Calu3 (cell line): ENCODE data around the gene IGFBP5. TPM values are rescaled to one million over a fixed set of nuclear protein-coding genes. Genes with fewer than 3 reads are reported as not detected.

Experiments
- BruUV-seq: library from RNA; stranded (reverse); fragments of 400-500 nt; replicated peaks from 2 replicates; lab custom pipeline; 2021; lab: Mats Ljungman, UMichigan
- CTCF ChIA-PET: fragments of 300-600 bp; sonication (Branson Sonifier 250); formaldehyde crosslinking; loops from one replicate; lab custom pipeline; 2022; ENCODE audit warnings: antibody characterized with exemption; lab: Charles Lee
- DNase-seq: peaks from one replicate; pipeline ENCODE4 v3.0.0; 2022
- H3K27ac Mint-ChIP-seq: one replicate; pipeline ENCODE4 v1.8.0; 2022; ENCODE audit warnings: mixed read lengths; ENCODE audit not compliant: unreplicated experiment
- H3K27me3 Mint-ChIP-seq: one replicate; pipeline ENCODE4 v1.8.0; 2022; ENCODE audit warnings: mixed read lengths; ENCODE audit not compliant: unreplicated experiment
- H3K36me3 Mint-ChIP-seq: one replicate; pipeline ENCODE4 v1.8.0; 2022; ENCODE audit warnings: mild to moderate bottlenecking, moderate library complexity, mixed read lengths; ENCODE audit not compliant: insufficient read depth, unreplicated experiment
- H3K4me1 Mint-ChIP-seq: one replicate; pipeline ENCODE4 v1.8.0; 2022; ENCODE audit warnings: mild to moderate bottlenecking, low read depth, mixed read lengths; ENCODE audit not compliant: unreplicated experiment
- H3K4me3 Mint-ChIP-seq: one replicate; pipeline ENCODE4 v1.8.0; 2022; ENCODE audit warnings: mild to moderate bottlenecking, low read depth, moderate library complexity, mixed read lengths; ENCODE audit not compliant: unreplicated experiment
- H3K9me3 Mint-ChIP-seq: one replicate; pipeline ENCODE4 v1.8.0; 2022; ENCODE audit warnings: low read depth, mixed read lengths; ENCODE audit not compliant: unreplicated experiment
- intact Hi-C: fragments of 100-400 bp; cut with micrococcal nuclease; formaldehyde crosslinking; loops from one replicate; pipeline ENCODE4 v1.10.0; 2022; ENCODE audit not compliant: unreplicated experiment
- total RNA-seq: library from RNA; stranded (reverse); gene quantifications from 2 replicates; pipeline ENCODE4 v1.2.3, GENCODE V29; 2022
- TF ChIP-seq, protein P1 (sequence below): fragments of 200-600 bp; IDR thresholded peaks from one replicate; pipeline ENCODE4 v1.8.0; 2022; ENCODE audit warnings: antibody characterized with exemption; ENCODE audit not compliant: unreplicated experiment

IGFBP5 gene
- total RNA-seq, 1 experiment from 2014 or later: 14.8 TPM

DNA sequence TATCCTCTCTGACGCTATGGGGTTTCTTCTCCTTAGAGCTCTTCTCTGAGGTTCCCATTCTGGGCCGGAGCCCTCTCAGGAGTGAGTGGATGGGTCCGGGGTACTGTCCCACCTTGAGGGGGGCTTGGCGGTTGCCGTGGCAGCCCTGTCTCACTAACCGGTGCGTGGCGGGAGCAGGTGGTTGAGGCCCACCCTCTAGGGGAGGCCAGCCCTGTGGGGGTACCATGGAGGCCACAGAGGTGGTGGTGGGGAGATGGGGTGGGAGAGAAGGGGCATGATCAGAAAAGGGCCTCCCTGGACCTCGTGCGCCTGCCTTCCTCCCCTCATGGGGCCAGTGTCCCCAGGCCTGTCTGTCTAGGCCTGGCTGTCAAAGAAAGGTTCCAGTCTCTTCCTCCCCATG lies 22.3 kb downstream of the IGFBP5 start:
- H3K27me3 Mint-ChIP-seq: peaks cover 66% of the 10 kb centered on the region
- CTCF ChIA-PET: interaction anchor here (0.7 kb wide), 1 partner anchor 808 kb away, joined by 3 read pairs; no protein-coding TSS in a partner anchor
- intact Hi-C loops: no loop called here
- no peak overlapping the region for H3K4me3 Mint-ChIP-seq
- peaks cover 8% of the 10 kb centered on the region for H3K4me1 Mint-ChIP-seq
- no TSS peak for BruUV-seq
- no peak overlapping the region for H3K27ac Mint-ChIP-seq
- H3K9me3 Mint-ChIP-seq: no peaks in the 10 kb centered on the region
- TF ChIP-seq, protein P1, sequence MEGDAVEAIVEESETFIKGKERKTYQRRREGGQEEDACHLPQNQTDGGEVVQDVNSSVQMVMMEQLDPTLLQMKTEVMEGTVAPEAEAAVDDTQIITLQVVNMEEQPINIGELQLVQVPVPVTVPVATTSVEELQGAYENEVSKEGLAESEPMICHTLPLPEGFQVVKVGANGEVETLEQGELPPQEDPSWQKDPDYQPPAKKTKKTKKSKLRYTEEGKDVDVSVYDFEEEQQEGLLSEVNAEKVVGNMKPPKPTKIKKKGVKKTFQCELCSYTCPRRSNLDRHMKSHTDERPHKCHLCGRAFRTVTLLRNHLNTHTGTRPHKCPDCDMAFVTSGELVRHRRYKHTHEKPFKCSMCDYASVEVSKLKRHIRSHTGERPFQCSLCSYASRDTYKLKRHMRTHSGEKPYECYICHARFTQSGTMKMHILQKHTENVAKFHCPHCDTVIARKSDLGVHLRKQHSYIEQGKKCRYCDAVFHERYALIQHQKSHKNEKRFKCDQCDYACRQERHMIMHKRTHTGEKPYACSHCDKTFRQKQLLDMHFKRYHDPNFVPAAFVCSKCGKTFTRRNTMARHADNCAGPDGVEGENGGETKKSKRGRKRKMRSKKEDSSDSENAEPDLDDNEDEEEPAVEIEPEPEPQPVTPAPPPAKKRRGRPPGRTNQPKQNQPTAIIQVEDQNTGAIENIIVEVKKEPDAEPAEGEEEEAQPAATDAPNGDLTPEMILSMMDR: no peak
- H3K36me3 Mint-ChIP-seq: no peaks in the 10 kb centered on the region
- no peak for DNase-seq

DNA sequence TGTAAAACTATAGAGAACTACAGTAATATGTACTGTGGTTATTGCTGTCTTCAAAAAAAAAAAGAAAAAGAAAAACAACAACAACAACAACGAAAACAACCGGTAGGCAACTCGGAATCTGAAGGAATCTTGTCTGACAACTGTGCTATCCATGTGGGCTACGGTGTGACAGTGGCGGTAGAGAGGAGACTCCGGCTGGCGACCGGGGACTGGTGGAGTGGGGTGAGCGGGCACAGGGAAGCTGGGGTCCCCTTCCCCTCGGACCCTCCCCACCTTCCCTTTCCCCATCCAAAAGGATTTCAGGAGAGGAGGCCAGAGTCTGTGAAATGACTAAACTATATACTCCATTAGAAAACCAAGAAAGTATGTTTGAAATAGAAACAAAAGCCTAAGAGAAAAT lies 22.9 kb downstream of the IGFBP5 start:
- TF ChIP-seq, protein P1: no peak
- DNase-seq: no peak
- no peak overlapping the region for H3K4me3 Mint-ChIP-seq
- H3K27me3 Mint-ChIP-seq: peaks cover 66% of the 10 kb centered on the region
- H3K9me3 Mint-ChIP-seq: no peaks in the 10 kb centered on the region
- CTCF ChIA-PET: interaction anchor here (0.7 kb wide), 1 partner anchor 809 kb away, joined by 3 read pairs; no protein-coding TSS in a partner anchor
- intact Hi-C loops: no loop called here
- peaks cover 2% of the 10 kb centered on the region for H3K4me1 Mint-ChIP-seq
- H3K36me3 Mint-ChIP-seq: no peaks in the 10 kb centered on the region
- no peak overlapping the region for H3K27ac Mint-ChIP-seq
- no TSS peak for BruUV-seq

DNA sequence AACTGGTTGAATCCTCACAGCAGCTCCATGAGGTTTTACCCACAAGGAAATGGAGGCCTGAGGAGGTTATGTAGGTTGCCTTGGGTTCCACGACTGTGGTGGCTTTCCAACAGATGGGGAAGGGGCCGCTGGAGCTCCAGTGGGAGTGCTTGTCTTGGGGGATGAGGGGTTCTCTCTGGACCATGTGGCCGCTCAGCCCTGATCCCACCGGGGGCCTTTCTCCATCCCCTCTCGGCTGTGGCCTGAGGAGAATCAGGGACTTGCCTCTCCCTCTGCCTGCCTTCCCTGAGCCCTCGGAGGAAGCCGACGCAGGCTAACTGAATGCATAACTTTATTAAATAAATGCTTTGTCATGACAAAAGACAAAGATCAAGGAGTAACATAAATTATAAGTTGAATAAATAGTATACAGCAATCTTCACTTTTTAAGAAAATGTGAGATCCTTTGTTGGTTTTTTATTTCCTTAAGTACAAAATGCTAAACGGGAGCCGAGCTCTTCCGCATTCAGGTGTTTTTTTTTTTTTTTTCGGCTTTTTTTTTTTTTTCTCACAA lies 23.5 kb downstream of the IGFBP5 start:
- intact Hi-C loops: no loop called here
- CTCF ChIA-PET: no interaction called here
- TF ChIP-seq, protein P1: no peak
- H3K4me3 Mint-ChIP-seq: no peak overlapping the region
- H3K36me3 Mint-ChIP-seq: no peaks in the 10 kb centered on the region
- DNase-seq: no peak
- peaks cover under 1% of the 10 kb centered on the region for H3K4me1 Mint-ChIP-seq
- H3K27me3 Mint-ChIP-seq: peaks cover 66% of the 10 kb centered on the region
- no peak overlapping the region for H3K27ac Mint-ChIP-seq
- no TSS peak for BruUV-seq
- no peaks in the 10 kb centered on the region for H3K9me3 Mint-ChIP-seq

DNA sequence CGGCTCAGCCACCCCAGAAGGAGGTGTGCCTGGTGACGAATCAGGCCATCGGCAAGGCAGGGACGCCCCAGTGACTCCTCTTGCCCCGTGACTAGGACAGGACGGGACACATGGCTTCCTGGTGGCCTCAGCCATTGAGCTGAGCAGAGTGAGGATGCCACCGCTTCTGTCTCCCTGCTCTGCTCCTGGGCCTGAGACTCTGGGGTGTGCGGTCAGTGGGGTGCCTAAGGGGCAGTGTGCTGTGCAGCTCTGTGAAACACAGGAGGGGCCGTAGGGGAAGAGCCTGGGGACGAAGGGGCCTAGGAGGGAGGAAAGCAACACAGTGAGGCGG lies 24.3 kb downstream of the IGFBP5 start:
- TF ChIP-seq, protein P1: no peak
- intact Hi-C loops: no loop called here
- Mint-ChIP-seq H3K27me3 (peaks cover 58% of the 10 kb centered on the region), H3K27ac (no peak overlapping the region), H3K9me3 (no peaks in the 10 kb centered on the region), H3K36me3 (no peaks in the 10 kb centered on the region), H3K4me1 (peaks cover 8% of the 10 kb centered on the region), H3K4me3 (no peak overlapping the region)
- DNase-seq: no peak
- CTCF ChIA-PET: no interaction called here
- BruUV-seq: no TSS peak
